GM12874 (cell line): ENCODE measurements around the gene FOXF1.

Source experiments
- TF ChIP-seq, protein P1 (sequence below): IDR thresholded peaks from 2 replicates; pipeline ENCODE4 v1.5.1; 2011; ENCODE audit warnings: low read depth, mild to moderate bottlenecking, control low read depth, low read length, moderate library complexity; ENCODE audit not compliant: insufficient read depth

FOXF1 gene

DNA sequence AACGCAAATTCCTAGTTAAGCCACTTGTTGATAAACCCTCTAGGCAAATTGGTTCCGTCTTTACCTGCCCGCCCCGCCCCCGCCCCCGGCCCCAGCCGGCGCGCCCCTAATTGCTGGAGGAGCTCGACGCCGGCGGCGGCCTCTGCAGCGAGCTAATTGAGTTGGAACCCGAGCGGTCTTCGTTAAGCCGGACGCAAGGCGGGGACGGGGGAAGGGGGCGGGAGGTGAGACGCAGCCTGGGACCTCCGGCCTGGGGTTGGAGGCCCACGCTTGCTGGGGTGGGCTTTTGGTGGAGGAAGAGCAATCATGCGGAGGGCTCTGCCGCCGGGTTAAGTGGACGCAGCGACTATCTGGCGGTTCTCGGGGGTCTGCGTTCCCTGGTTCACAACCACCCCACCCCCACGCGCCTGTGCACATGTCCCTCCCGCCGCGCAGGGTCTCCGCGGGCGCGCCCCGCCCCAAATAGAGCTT, 12.7 kb upstream of the FOXF1 start:
- TF ChIP-seq, protein P1, sequence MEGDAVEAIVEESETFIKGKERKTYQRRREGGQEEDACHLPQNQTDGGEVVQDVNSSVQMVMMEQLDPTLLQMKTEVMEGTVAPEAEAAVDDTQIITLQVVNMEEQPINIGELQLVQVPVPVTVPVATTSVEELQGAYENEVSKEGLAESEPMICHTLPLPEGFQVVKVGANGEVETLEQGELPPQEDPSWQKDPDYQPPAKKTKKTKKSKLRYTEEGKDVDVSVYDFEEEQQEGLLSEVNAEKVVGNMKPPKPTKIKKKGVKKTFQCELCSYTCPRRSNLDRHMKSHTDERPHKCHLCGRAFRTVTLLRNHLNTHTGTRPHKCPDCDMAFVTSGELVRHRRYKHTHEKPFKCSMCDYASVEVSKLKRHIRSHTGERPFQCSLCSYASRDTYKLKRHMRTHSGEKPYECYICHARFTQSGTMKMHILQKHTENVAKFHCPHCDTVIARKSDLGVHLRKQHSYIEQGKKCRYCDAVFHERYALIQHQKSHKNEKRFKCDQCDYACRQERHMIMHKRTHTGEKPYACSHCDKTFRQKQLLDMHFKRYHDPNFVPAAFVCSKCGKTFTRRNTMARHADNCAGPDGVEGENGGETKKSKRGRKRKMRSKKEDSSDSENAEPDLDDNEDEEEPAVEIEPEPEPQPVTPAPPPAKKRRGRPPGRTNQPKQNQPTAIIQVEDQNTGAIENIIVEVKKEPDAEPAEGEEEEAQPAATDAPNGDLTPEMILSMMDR = no peak

DNA sequence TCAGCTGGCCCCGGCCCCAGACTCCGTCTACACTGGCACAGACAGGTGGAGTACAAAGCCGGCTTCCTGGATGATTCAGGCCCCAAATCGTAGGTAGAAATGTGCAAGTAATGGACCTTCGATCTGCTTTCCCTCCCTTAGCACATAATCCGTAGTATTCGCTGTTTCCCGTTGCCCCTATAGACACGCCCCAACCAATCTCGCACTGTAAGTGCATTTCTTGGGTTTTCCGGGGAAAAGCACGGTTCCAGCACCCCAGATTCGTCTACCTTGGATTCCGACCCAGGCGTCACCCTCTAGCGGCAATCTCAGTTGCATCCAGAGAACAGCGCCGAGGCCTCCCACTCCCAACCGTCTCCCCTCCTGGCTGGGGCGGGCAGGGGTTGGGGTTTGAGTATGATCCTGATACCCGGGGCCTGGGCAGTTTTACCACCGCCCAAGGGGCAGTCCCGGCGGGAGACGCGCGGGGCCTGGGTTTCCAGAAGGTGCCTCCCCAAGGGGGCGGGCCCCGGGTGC, 12.1 kb upstream of the FOXF1 start:
- TF ChIP-seq, protein P1 = no peak

DNA sequence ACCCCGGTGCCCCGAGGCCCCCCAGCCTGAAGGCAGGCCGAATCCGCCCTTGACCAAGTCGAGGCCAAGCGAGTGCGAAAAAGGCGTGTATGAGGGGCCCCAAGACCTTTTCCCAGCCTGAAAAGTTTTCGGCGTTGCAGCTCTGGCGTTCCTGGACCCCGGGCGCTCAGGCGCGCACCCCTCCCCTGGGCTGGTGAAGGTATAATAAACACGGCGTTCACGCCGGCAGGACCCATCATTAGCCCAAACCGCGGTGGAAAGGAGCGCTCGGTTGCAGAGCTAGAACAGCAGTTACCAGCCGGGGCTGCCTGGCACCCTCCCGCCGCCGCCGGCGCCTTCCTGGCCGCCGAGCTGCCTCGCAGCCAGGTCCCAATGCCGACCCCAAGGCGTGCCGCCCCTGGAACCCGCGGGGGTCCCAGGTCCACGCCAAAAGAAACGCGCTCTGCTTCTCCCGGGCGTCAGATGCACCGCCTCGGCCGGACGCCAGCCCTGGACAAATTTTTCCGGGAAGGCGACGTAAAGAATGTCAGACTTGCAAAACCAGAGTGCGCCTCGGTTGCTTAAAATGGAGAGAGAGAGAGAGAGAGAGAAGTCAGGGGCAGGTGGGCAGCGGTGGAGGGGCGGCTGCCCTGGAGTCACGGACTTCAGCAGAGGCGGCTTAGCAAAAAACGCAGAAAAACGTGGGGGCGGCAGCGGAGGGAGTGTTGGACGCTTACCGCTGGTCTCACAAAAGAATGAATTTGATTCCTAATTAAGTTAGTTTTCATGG, 11.5 kb upstream of the FOXF1 start:
- TF ChIP-seq, protein P1 = no peak

DNA sequence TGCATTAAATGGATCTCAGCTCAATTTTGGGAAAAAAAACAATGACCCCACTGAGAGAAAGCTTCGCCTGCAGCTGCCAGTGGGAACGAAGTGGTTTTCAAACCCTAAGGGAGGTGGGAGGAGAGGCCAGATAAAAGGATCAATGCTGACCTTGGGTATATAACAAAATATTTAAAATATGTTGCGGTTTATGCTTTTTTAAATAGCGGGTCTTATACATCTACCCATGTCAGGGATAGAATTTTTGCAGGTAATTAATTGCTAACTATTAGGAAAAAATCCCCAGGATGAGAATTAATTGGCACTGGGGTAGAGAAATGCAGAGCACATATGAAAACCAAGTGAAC, 10.9 kb upstream of the FOXF1 start:
- TF ChIP-seq, protein P1 = no peak

DNA sequence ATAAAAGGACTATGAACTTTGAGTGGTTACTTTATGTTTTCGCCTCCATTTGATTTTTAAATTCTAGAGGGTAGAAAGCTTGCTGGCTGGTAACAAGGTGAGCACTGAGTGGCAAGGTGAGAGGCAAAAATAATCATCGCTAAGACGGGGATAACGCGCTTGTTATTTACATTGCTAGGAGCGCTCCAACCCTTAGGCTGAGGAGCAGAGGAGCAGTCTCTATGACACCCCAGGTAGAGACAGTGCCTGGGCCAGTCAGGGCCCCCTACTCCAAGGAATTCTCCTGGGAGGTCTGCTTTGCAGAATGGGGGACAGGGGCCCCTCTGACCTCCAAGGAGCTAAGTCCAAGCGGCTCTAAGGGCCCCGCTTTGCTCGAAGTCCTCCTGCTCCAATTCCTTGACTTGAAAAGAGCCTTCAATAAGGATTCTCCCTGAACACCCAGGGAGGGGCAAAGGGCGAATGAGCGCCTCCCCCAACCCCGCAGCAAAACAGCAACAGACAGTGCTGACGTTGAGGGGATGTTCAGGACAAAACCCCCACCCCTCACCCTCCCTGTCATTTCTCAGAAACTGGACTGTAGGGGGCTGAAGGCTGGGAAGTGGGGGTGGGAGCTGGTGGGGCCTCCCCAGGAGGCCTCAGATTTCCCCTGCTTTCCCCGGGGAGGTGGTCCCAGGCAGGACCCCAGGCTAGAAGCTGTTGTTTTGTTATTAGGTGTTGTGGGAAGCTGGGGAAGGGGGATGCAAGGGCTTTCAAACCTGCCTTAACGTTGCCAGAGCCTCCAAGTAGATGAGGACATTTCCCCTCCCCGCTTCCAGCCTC, 10.2 kb upstream of the FOXF1 start:
- TF ChIP-seq, protein P1 = no peak

DNA sequence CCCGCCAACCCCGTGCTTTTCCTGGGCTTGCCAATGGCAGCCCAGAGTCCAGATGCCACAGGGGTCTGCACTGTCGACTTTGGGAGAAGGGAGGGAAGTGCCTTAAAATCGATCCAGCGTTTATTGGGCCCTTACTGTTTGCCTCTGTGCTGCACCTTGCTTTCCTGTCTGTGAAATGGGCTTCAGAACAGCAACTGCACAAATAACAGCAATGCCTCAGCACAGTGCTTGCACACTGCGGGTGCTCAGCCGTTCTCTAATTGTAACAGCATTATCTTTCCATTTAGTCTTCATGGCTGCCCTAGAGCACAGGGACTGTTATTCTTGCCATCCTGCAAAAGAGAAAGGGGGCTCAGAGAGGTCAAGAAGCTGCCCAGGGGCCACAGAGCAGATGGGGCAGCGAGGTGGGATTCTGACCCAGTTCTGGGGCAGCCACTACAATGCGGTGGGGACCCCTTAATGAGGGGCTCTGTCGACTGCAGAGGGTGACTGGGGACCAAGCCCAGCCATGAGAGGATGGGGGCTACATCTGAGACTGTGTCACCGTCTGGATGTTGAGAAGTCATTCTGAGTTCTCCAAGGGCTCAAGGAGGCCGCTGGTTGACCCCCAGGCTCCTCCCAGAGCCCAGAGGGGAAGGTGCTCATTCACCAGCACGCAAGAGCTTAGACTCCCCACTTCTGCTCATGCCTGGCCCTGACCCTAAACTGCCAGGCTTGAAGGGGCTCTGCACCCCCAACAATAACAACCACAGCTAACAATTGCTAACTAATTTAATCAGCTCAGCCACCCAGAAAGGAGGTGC, 9.4 kb upstream of the FOXF1 start:
- TF ChIP-seq, protein P1 = no peak
